KOPT-K1 (cell line): ENCODE data around the gene ITSN1.
"Not testable (repeated sequence)": the region's sequence is repeated elsewhere in the genome, so short reads cannot be mapped to it uniquely, and the experiment has no call there.

ENCODE experiments used
- H3K27ac ChIP-seq: fragments of 200-600 bp; sonication (generic); 2 replicates; pipeline ENCODE4 v1.5.1; 2016; ENCODE audit warnings: antibody characterized with exemption, mild to moderate bottlenecking, low read depth, low read length; ENCODE audit not compliant: poor library complexity, severe bottlenecking
- H3K36me3 ChIP-seq: fragments of 200-600 bp; sonication (generic); 2 replicates; pipeline ENCODE4 v1.5.1; 2017; ENCODE audit warnings: antibody characterized with exemption, mild to moderate bottlenecking, low read length, moderate library complexity; ENCODE audit not compliant: insufficient read depth
- H3K9me3 ChIP-seq: fragments of 200-600 bp; sonication (generic); 2 replicates; pipeline ENCODE4 v1.5.1; 2017; ENCODE audit warnings: antibody characterized with exemption, low read length, mild to moderate bottlenecking; ENCODE audit not compliant: insufficient read depth, poor library complexity, severe bottlenecking

The ITSN1 gene

GRCh38 chr21:33775100-33775828 lies 133.0 kb downstream of the ITSN1 start:
- H3K36me3 ChIP-seq = peaks cover 9% of the 10 kb centered on the region; the same call in 1 of the 2 replicates
- peaks cover 11% of the 10 kb centered on the region for H3K9me3 ChIP-seq
- no peak overlapping the region for H3K27ac ChIP-seq

DNA sequence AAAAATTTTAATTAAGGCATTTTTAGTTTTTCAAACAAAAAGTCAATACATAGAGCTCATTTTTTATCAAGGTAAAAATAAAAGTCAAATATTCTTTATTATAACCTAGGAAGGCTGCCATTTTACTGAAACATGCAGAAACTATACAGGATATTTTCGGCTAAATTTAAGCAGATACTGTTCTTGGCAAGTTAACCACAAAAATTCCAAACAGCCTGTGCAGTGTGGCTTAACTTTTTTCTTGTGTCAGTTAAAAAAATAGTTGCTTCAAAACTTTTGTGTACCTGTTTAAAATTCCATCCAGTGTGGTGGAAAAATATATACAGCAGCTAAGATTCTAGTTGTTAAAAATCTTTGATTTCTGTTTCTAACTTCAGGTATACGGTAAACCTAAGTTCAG lies 138.3 kb downstream of the ITSN1 start:
- H3K27ac ChIP-seq = no peak overlapping the region
- peaks cover 11% of the 10 kb centered on the region for H3K9me3 ChIP-seq
- H3K36me3 ChIP-seq = peaks cover 5% of the 10 kb centered on the region; the same call in 1 of the 2 replicates

DNA sequence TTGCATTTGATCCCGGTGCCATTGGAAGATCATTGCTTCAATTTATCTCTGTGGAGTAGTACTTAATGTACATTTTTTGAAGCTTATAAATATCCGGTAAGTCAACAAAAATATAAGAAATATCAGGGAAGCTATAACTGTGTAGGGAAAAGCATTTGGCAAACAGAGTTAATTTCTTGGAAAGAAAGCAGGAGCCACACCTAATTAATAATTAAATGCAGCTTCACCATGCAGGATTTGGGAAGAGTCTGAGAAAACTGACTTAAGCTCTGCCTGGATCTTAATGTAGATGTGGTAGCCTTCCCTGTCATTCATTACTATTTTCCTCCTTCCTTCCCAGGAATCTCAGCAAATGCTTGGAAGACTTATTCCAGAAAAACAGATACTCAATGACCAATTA lies 138.8 kb downstream of the ITSN1 start:
- Histone ChIP-seq H3K36me3 (peaks cover 5% of the 10 kb centered on the region; the same call in 1 of the 2 replicates), H3K27ac (no peak overlapping the region)

GRCh38 chr21:33783187-33783979 lies 141.1 kb downstream of the ITSN1 start:
- Histone ChIP-seq H3K9me3 (peaks cover 11% of the 10 kb centered on the region), H3K27ac (no peak overlapping the region), H3K36me3 (peaks cover 5% of the 10 kb centered on the region; the same call in 1 of the 2 replicates)

More for the DNA sequence above, 138.8 kb downstream of the ITSN1 start:
- peaks cover 11% of the 10 kb centered on the region for H3K9me3 ChIP-seq

DNA sequence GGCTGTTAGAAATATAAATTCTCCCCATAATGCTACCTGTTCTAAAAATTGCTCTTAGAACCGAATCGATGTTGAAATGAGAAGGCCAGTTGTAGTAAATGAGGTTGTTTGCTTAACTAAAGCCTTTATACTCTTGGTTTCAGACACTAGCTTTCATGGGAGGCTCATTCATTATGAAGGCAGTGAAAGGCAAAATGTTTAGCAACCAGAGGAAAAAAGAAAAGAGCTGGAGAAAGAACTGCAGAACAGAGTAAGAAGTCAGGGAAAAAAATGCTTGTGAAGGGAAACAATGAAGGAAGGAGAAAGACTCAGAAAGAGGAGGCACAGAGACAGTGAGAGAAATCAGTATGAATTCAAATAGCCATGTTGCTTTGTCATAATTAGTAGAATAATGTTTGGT lies 145.1 kb downstream of the ITSN1 start:
- Histone ChIP-seq H3K9me3 (no peaks in the 10 kb centered on the region), H3K27ac (no peak overlapping the region), H3K36me3 (no peaks in the 10 kb centered on the region; the same call in 1 of the 2 replicates)

GRCh38 chr21:33788438-33788837 lies 146.1 kb downstream of the ITSN1 start:
- H3K27ac ChIP-seq, H3K9me3 ChIP-seq, H3K36me3 ChIP-seq: not testable (repeated sequence)

DNA sequence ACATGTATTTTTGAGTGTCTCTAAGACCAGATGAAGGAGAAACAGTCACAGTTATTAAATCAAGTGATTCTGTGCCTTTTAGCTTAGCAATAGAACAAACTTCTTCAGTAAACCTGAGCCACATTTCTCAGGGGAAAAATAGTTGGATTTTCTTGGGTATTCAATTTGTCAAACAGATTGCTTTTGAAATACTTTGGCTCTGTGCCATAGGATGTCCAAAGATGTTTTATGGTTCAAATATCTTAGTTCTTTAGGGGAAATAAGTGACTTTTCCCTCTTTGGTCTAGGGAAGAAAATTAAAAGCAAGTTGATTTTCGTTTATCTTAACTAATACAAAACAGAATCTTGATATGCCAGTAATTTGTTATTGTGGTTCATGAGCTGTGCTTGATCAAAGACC lies 147.4 kb downstream of the ITSN1 start:
- Histone ChIP-seq H3K36me3 (no peaks in the 10 kb centered on the region), H3K27ac (no peak overlapping the region), H3K9me3 (no peaks in the 10 kb centered on the region)

DNA sequence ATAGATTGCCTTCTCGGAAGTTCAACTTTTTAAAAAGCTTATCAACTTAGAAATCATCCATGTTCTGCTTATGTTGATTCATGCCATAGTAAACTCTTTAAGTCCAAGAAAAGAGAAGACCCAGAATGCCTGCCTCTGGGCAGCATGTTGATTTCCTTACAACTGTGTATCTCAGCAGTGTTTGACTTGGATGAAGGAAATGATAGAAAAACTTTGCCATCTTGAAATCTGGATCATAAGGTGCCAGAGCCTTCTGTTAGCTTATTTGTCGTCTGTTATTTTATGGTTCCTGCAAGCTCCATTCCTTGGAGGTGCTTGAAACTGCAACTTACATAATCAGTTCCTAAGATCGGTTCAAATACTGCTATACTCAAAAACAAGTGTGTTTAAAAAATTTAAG lies 148.8 kb downstream of the ITSN1 start:
- Histone ChIP-seq H3K36me3 (no peaks in the 10 kb centered on the region), H3K27ac (no peak overlapping the region)

DNA sequence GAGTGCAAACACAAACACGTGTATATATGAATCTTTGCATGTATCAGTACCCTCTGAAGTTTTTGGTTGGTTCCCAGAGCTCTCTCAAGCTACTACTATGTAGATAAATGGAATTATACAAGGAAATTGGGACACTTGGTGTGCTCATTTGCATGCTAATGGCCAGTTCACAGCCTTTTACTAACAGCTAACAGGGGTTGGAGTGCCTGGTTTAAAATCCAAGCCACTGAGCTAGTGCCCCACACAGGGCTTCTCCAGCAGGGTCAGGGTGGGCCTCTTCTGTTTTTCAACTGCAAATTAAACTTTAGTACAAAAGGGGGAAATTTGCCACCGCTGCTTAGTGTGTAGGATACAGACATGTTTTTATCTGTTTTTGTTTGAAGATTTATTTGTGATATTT lies 152.3 kb downstream of the ITSN1 start:
- peaks cover 11% of the 10 kb centered on the region; the same call in 1 of the 2 replicates for H3K36me3 ChIP-seq
- no peak overlapping the region for H3K27ac ChIP-seq
- no peaks in the 10 kb centered on the region for H3K9me3 ChIP-seq

More for the DNA sequence above, 148.8 kb downstream of the ITSN1 start:
- H3K9me3 ChIP-seq = no peaks in the 10 kb centered on the region

DNA sequence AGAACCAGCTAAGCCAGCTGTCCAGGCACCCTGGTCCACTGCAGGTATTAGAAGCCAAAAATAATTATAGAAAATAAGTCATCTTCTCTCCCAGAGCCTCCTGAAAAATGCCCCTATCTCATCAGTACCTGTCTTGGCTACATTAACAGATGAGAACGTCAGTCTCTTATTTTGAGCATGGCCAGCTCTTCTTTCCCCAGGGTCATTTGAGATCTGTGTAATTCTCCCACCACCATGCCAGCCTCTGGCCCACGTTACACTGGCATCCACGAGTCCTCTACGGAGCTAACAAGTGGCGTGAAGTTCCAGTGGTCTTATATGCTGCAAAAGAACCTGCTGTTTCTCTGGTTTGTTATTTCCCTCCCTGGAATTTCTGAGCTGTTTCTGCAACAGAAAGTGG lies 155.3 kb downstream of the ITSN1 start:
- H3K27ac ChIP-seq = no peak overlapping the region
- peaks cover 11% of the 10 kb centered on the region; the same call in 1 of the 2 replicates for H3K36me3 ChIP-seq
- no peaks in the 10 kb centered on the region for H3K9me3 ChIP-seq

GRCh38 chr21:33799378-33800090 lies 157.2 kb downstream of the ITSN1 start:
- peaks cover 11% of the 10 kb centered on the region; the same call in 1 of the 2 replicates for H3K36me3 ChIP-seq
- H3K9me3 ChIP-seq = no peaks in the 10 kb centered on the region
- no peak overlapping the region for H3K27ac ChIP-seq

GRCh38 chr21:33800753-33801423 lies 158.6 kb downstream of the ITSN1 start:
- H3K9me3 ChIP-seq = no peaks in the 10 kb centered on the region
- no peak overlapping the region for H3K27ac ChIP-seq
- peaks cover 11% of the 10 kb centered on the region; the same call in 1 of the 2 replicates for H3K36me3 ChIP-seq

- Histone ChIP-seq H3K9me3 (no peaks in the 10 kb centered on the region), H3K27ac (no peak overlapping the region), H3K36me3 (peaks cover 11% of the 10 kb centered on the region; the same call in 1 of the 2 replicates)
Observed at GRCh38 chr21:33801424-33802405, 159.4 kb downstream of the ITSN1 start.
